Coronary artery (tissue), 2 donors: ENCODE results near the gene COPRS.

Source experiments
- DNase-seq: peaks from one replicate; pipeline ENCODE4 v3.0.0-alpha.2; 2017; ENCODE audit warnings: low spot score
- H3K27ac ChIP-seq, 2 donors: fragments of 200-600 bp; sonication (generic); one replicate each; pipeline ENCODE4 v1.5.1; 2016 to 2019
- H3K4me3 ChIP-seq: fragments of 200-600 bp; sonication (generic); 2 replicates; pipeline ENCODE4 v1.5.1; 2016; ENCODE audit warnings: mild to moderate bottlenecking, moderate library complexity
- CTCF ChIP-seq: fragments of 200-600 bp; sonication (generic); IDR thresholded peaks from one replicate; pipeline ENCODE4 v1.5.1; 2019; ENCODE audit warnings: antibody characterized with exemption

COPRS gene

DNA sequence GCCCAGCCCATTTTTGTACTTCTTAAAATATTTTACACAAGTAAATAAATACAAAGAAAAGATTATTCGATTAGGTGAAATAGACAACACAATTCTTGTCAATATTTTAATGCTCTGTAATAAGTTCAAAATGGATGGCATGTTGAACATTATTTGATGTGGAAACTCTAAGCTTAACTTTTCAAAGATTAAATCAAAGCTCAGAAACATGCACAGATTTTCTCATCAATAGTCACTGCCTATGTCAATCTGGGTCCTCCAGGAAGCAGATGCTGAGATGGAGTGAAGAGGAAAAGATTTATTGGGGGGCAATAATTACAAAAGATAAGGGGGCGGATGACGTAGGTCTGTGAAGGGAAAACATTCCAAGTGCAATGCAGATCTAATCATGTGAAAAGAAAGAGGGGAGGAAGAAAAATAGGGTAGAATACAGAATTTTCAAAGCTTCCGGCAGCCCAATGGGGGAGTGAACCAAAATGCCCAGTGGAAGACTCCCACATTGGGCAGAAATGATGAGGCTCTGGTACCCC is 50.5 kb downstream of the COPRS start:
- TF ChIP-seq CTCF, result no peak
- Histone ChIP-seq H3K4me3 (no peak overlapping the region), H3K27ac (no peak overlapping the region)
- no peak for DNase-seq

GRCh38 chr17:31807846-31808245 is 51.2 kb downstream of the COPRS start:
- Histone ChIP-seq H3K27ac (no peak overlapping the region), H3K4me3 (no peak overlapping the region)
- DNase-seq, result no peak
- no peak for TF ChIP-seq CTCF

GRCh38 chr17:31806921-31807320 is 52.1 kb downstream of the COPRS start:
- no peak for DNase-seq
- no peak for TF ChIP-seq CTCF
- Histone ChIP-seq H3K4me3 (no peak overlapping the region), H3K27ac (no peak overlapping the region)

- no peak for DNase-seq
- no peak overlapping the region for H3K4me3 ChIP-seq
- H3K27ac ChIP-seq, result no peak overlapping the region
- TF ChIP-seq CTCF, result no peak
Observed at GRCh38 chr17:31803494-31804213, 55.4 kb downstream of the COPRS start.

- H3K27ac ChIP-seq, result no peak overlapping the region
- no peak for DNase-seq
- TF ChIP-seq CTCF, result no peak
Observed at GRCh38 chr17:31802502-31802901, 56.5 kb downstream of the COPRS start.

More at GRCh38 chr17:31802502-31802901, 56.5 kb downstream of the COPRS start:
- no peak overlapping the region for H3K4me3 ChIP-seq
